Lower lobe of right lung (tissue), 2 donors: ENCODE results near the gene CCND1. TPM values are rescaled to one million over a fixed set of nuclear protein-coding genes. Genes with fewer than 3 reads are reported as not detected.

Source experiments
- ATAC-seq, 2 donors: fragments of 200-7000 bp; cut with Tn5 transposase; one replicate each; pipeline ENCODE4 v1.9.1; 2020 to 2022; ENCODE audit warnings: mild to moderate bottlenecking in 2 of 2, moderate library complexity in 2 of 2
- DNase-seq: peaks from one replicate; pipeline ENCODE4 v3.0.0-alpha.2; 2020
- H3K27ac ChIP-seq: fragments of 200-600 bp; one replicate; pipeline ENCODE4 v1.8.0; 2022
- H3K27me3 ChIP-seq: fragments of 200-600 bp; one replicate; pipeline ENCODE4 v1.8.0; 2022; ENCODE audit warnings: low read depth
- H3K36me3 ChIP-seq: fragments of 200-600 bp; one replicate; pipeline ENCODE4 v1.8.0; 2022; ENCODE audit warnings: mild to moderate bottlenecking
- H3K4me1 ChIP-seq: fragments of 200-600 bp; one replicate; pipeline ENCODE4 v1.8.0; 2022
- H3K4me3 ChIP-seq: fragments of 200-600 bp; one replicate; pipeline ENCODE4 v1.8.0; 2022; ENCODE audit warnings: mild to moderate bottlenecking
- H3K9me3 ChIP-seq: fragments of 200-600 bp; one replicate; pipeline ENCODE4 v1.8.0; 2022
- intact Hi-C: fragments of 100-400 bp; cut with DNase I; formaldehyde crosslinking; loops from one replicate; pipeline ENCODE4 v1.11.0; 2022
- total RNA-seq: library from RNA; stranded (reverse); fragmentation: NEBNext Ultra II Directional; extraction: Animal tissue kit (Norgen Biotek cat#: 25700); gene quantifications from one replicate; pipeline ENCODE4 v1.2.1, GENCODE V29; 2021
- TF ChIP-seq, protein P1 (sequence below): fragments of 200-600 bp; IDR thresholded peaks from one replicate; pipeline ENCODE4 v1.8.0; 2022; ENCODE audit warnings: antibody characterized with exemption, mild to moderate bottlenecking
- donor health status: DM: no; HTN: yes; CAD: no; lungs with severe emphysema.

Gene CCND1
- total RNA-seq, 1 donor from 2014 or later, result 202 TPM

DNA sequence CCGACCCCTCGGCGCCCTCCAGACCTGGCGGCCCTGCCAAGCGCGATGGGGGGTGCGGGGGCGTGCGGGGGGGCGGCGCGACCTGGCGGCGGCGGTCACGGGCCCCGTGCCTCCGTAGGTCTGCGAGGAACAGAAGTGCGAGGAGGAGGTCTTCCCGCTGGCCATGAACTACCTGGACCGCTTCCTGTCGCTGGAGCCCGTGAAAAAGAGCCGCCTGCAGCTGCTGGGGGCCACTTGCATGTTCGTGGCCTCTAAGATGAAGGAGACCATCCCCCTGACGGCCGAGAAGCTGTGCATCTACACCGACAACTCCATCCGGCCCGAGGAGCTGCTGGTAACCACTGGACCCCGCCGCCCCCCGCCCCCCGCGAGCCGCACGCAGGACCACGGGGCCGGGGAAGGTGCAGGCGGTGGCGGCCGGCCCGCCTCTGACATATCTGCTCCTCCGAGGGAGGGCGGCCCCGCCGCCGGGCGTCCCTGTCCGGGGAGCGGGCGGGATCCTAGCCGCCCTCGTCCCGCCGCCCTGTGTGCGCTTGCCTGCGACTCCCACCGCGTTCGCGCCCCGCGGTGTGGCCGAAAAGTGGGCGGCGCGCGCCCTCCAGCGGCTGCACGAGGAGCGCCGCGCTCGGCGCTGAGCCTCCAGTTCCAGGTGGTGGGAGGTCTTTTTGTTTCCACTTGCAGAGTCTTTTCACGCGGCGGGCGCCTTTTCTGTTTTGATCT is 2.1 kb downstream of the CCND1 start:
- peaks cover 26% of the 10 kb centered on the region for H3K27me3 ChIP-seq
- peak; percentile 72 to 77 for ATAC-seq
- no peaks in the 10 kb centered on the region for H3K9me3 ChIP-seq
- intact Hi-C loops, result loop anchor here (10.0 kb wide), 1 partner anchor 348 kb away; the partner anchor contains the start of gene MYEOV
- H3K4me1 ChIP-seq, result peaks cover 54% of the 10 kb centered on the region
- H3K36me3 ChIP-seq, result peaks cover 29% of the 10 kb centered on the region
- H3K4me3 ChIP-seq, result peak overlapping the region; percentile 80
- DNase-seq, result peak; percentile 85
- H3K27ac ChIP-seq, result peak overlapping the region; percentile 89
- TF ChIP-seq, protein P1, sequence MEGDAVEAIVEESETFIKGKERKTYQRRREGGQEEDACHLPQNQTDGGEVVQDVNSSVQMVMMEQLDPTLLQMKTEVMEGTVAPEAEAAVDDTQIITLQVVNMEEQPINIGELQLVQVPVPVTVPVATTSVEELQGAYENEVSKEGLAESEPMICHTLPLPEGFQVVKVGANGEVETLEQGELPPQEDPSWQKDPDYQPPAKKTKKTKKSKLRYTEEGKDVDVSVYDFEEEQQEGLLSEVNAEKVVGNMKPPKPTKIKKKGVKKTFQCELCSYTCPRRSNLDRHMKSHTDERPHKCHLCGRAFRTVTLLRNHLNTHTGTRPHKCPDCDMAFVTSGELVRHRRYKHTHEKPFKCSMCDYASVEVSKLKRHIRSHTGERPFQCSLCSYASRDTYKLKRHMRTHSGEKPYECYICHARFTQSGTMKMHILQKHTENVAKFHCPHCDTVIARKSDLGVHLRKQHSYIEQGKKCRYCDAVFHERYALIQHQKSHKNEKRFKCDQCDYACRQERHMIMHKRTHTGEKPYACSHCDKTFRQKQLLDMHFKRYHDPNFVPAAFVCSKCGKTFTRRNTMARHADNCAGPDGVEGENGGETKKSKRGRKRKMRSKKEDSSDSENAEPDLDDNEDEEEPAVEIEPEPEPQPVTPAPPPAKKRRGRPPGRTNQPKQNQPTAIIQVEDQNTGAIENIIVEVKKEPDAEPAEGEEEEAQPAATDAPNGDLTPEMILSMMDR, result peak; percentile 95

- no peaks in the 10 kb centered on the region for H3K9me3 ChIP-seq
- H3K36me3 ChIP-seq, result peaks cover 35% of the 10 kb centered on the region
- ATAC-seq (no peak), DNase-seq (no peak)
- H3K27me3 ChIP-seq, result peaks cover 21% of the 10 kb centered on the region
- TF ChIP-seq, protein P1, result no peak
- peak overlapping the region; percentile 89 for H3K27ac ChIP-seq
- intact Hi-C loops, result loop anchor here (10.0 kb wide), 1 partner anchor 349 kb away; the partner anchor contains the start of gene MYEOV
- H3K4me3 ChIP-seq, result peak overlapping the region; percentile 80
- H3K4me1 ChIP-seq, result peaks cover 48% of the 10 kb centered on the region
Observed at GRCh38 chr11:69643646-69644045, 2.7 kb downstream of the CCND1 start.

DNA sequence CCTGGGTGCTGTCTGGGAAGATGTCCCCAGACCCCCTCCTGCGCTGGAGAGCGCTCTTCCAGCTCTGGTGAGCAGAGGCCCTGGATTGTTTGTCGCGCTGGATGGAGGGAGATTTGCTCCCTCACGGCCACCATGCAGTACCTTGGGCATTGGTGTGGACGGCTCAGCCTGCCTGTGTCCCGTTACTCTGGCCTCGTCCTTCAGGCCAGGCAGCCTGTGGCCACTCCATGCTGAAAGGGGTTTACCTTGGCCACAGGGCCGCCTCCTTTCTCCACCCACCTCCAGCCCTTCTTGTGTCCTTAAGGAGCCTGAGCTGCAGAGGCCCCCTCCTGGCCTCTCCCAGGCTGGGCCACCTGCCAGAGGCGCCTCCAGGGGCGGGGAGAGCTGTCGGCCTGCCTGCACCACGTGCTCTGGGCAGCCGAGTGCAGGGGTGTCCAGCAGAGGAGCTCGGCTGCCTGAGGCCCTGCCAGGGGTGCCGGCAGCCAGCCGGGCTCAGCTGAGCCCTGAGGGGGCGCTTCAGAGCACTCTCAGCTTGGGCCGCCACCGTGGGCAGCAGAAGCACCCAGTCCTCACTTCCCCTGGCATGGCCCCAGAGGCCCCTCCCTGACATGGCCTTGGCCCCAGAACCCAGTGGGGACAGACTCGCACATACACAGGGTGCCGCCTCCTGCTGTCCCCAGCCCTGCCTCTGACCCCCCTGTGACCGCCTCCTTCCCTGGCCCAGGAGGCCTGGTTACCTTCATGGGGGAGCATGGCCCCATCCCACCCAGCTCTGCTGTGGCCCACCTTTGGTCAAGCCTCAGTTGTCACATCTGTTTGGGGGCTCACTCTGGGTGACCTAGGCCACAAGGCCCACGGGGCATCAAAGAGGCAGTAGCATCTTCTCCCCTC is 3.4 kb downstream of the CCND1 start:
- intact Hi-C loops, result loop anchor here (10.0 kb wide), 1 partner anchor 350 kb away; the partner anchor contains the start of gene MYEOV
- TF ChIP-seq, protein P1, result peak; percentile 42
- Histone ChIP-seq H3K4me3 (peak overlapping the region; percentile 80), H3K27me3 (peaks cover 14% of the 10 kb centered on the region), H3K36me3 (peaks cover 42% of the 10 kb centered on the region), H3K27ac (peak overlapping the region; percentile 89), H3K4me1 (peaks cover 41% of the 10 kb centered on the region), H3K9me3 (no peaks in the 10 kb centered on the region)
- ATAC-seq (peak; percentile 83 to 86), DNase-seq (peak; percentile 92)

DNA sequence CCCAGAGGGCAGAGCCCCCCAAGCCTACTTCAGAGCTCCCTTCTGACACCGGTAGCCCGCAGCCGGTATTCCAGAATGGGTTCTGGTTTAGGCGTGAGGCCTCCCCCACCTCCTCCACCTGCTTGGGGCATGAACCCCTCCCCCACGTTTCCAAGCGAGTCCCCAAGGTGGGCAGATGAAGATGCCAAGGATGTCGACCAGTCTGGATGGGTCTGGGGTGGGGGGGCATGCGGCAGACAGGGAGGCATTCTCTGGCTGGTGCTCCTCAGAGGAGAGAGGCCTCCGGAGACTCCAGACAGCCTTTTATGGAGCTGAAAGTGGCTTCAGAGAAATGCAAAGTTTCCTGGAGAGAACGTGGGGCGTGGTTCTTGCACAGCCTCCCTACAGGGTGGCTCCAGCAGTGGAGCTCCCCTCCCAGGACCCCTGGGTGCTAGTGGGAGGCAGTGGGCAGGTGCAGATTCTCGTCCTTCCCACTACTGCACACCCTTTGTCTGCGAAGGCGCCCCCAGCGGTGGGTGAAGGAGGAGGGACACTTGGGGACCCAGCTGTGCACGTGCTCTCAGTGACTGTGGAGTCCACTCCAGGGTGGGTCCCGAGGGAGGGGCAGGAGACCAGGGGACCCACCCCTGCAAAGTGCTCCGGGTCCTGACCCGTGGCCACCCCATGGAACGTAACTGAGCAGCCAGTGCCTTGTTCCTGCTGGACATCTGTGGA is 4.2 kb downstream of the CCND1 start:
- Histone ChIP-seq H3K9me3 (no peaks in the 10 kb centered on the region), H3K27ac (peak overlapping the region; percentile 89), H3K4me1 (peaks cover 39% of the 10 kb centered on the region), H3K27me3 (peaks cover 7% of the 10 kb centered on the region), H3K36me3 (peaks cover 50% of the 10 kb centered on the region), H3K4me3 (no peak overlapping the region)
- TF ChIP-seq, protein P1, result no peak
- ATAC-seq (no peak), DNase-seq (no peak)
- intact Hi-C loops, result loop anchor here (10.0 kb wide), 1 partner anchor 350 kb away; the partner anchor contains the start of gene MYEOV
